GM12801 (cell line): Measurements from ENCODE around the gene CMSS1.

Experiments used
- CTCF ChIP-seq: IDR thresholded peaks from one replicate; pipeline ENCODE4 v1.5.1; 2011; ENCODE audit warnings: control low read depth; ENCODE audit not compliant: insufficient read length; ENCODE audit errors: extremely low read depth

CMSS1 gene

GRCh38 chr3:100088735-100089368 is 271.2 kb downstream of the CMSS1 start:
- no peak for TF ChIP-seq CTCF

GRCh38 chr3:100089812-100090668 is 272.4 kb downstream of the CMSS1 start:
- no peak for TF ChIP-seq CTCF

GRCh38 chr3:100090669-100091005 is 273.0 kb downstream of the CMSS1 start:
- TF ChIP-seq CTCF, result no peak

GRCh38 chr3:100093831-100094230 is 276.2 kb downstream of the CMSS1 start:
- no peak for TF ChIP-seq CTCF

GRCh38 chr3:100096866-100097265 is 279.2 kb downstream of the CMSS1 start:
- TF ChIP-seq CTCF, result no peak

- TF ChIP-seq CTCF, result no peak
These were observed 280.5 kb downstream of the CMSS1 start for GRCh38 chr3:100097919-100098783.

GRCh38 chr3:100098784-100099070 is 281.1 kb downstream of the CMSS1 start:
- TF ChIP-seq CTCF, result no peak
